B cell (primary cell): ENCODE results near the gene TNFRSF6B. TPM values are rescaled to one million over a fixed set of nuclear protein-coding genes. Genes with fewer than 3 reads are reported as not detected.

ENCODE experiments used
- ATAC-seq: fragments of 200-7000 bp; cut with Tn5 transposase; one replicate; pipeline ENCODE4 v1.10.0; 2021; ENCODE audit warnings: low read depth, mild to moderate bottlenecking, moderate number of reproducible peaks, moderate library complexity
- CTCF ChIA-PET: fragments of 350-600 bp; sonication (Branson Sonifier 250); formaldehyde crosslinking; loops from one replicate; lab custom pipeline; 2021; ENCODE audit warnings: antibody characterized with exemption, inconsistent platforms; lab: Charles Lee
- POLR2A ChIA-PET: fragments of 350-600 bp; sonication (Branson Sonifier 250); formaldehyde crosslinking; loops from one replicate; lab custom pipeline; 2021; ENCODE audit warnings: antibody characterized with exemption; lab: Charles Lee
- DNase-seq: peaks from one replicate; pipeline ENCODE4 v3.0.0; 2013
- H2AFZ ChIP-seq: 2 replicates; pipeline ENCODE4 v1.6.1; 2012; ENCODE audit warnings: mild to moderate bottlenecking, low read depth, low read length; ENCODE audit not compliant: insufficient read depth, poor library complexity, severe bottlenecking
- H3K27ac ChIP-seq, 2 donors: 1 replicate in 1 of 2; 2 replicates in 1 of 2; pipeline ENCODE4 v1.5.1; 2012 to 2013; ENCODE audit warnings: low read length in 2 of 2, mild to moderate bottlenecking in 2 of 2, moderate library complexity in 1 of 2
- H3K27me3 ChIP-seq, 4 experiments: fragments of 200-600 bp in 1 of 4; sonication (generic) in 1 of 4; replicated peaks in 1 of 4; 1 replicate in 2 of 4; 2 replicates in 2 of 4; pipeline versions ENCODE4 v1.6.1 to v1.7.0; 2013 to 2016; ENCODE audit warnings: low read length in 3 of 4, mild to moderate bottlenecking in 2 of 4, mixed read lengths in 1 of 4, moderate library complexity in 1 of 4; ENCODE audit not compliant: insufficient read depth in 4 of 4, control insufficient read depth in 3 of 4; ENCODE audit errors: control extremely low read depth in 1 of 4
- H3K36me3 ChIP-seq, 2 experiments: replicated peaks in 1 of 2; 1 replicate in 1 of 2; 2 replicates in 1 of 2; pipeline versions ENCODE4 v1.6.1 to v1.7.1; 2013; ENCODE audit warnings: low read length in 1 of 2; ENCODE audit not compliant: insufficient read depth in 2 of 2, control insufficient read depth in 1 of 2; ENCODE audit errors: control extremely low read depth in 1 of 2, extremely low read depth in 1 of 2
- H3K4me1 ChIP-seq, 2 donors: fragments of 200-600 bp in 1 of 2; sonication (generic) in 1 of 2; 1 replicate in 1 of 2; 2 replicates in 1 of 2; pipeline versions ENCODE4 v1.5.1 to v1.6.1; 2013 to 2017; ENCODE audit warnings: low read length in 2 of 2; ENCODE audit not compliant: control insufficient read depth in 2 of 2, insufficient read depth in 2 of 2
- H3K4me2 ChIP-seq: replicated peaks from 2 replicates; pipeline ENCODE3; 2012; ENCODE audit warnings: mild to moderate bottlenecking, low read depth, low read length; ENCODE audit not compliant: poor library complexity, severe bottlenecking
- H3K4me3 ChIP-seq, 5 experiments: fragments of 200-600 bp in 1 of 5; sonication (generic) in 1 of 5; 1 replicate in 3 of 5; 2 replicates in 2 of 5; pipeline versions ENCODE4 v1.5.1 to v1.7.0; 2011 to 2016; ENCODE audit warnings: low read length in 4 of 5, mild to moderate bottlenecking in 4 of 5, low read depth in 2 of 5, control low read depth in 1 of 5, moderate library complexity in 1 of 5; ENCODE audit not compliant: insufficient read depth in 1 of 5; ENCODE audit errors: control extremely low read depth in 1 of 5, extremely low read depth in 1 of 5
- H3K79me2 ChIP-seq: fragments of 200-600 bp; sonication (generic); one replicate; pipeline ENCODE4 v1.6.0; 2016; ENCODE audit warnings: low read length; ENCODE audit not compliant: control insufficient read depth, insufficient read depth
- H3K9ac ChIP-seq: fragments of 200-600 bp; sonication (generic); 2 replicates; pipeline ENCODE4 v1.6.1; 2017; ENCODE audit warnings: mild to moderate bottlenecking, low read length, moderate library complexity
- H3K9me3 ChIP-seq, 3 donors: one replicate each; pipeline versions ENCODE4 v1.6.1 to v1.7.1; 2013; ENCODE audit warnings: low read length in 2 of 3; ENCODE audit not compliant: control insufficient read depth in 2 of 3, insufficient read depth in 1 of 3; ENCODE audit errors: control extremely low read depth in 1 of 3
- H4K20me1 ChIP-seq: 2 replicates; pipeline ENCODE4 v1.6.0; 2012; ENCODE audit warnings: mild to moderate bottlenecking, low read length; ENCODE audit not compliant: insufficient read depth, control insufficient read depth, poor library complexity, severe bottlenecking
- H3K27ac Mint-ChIP-seq: one replicate; pipeline ENCODE4 v1.8.0; 2021; ENCODE audit warnings: mixed read lengths
- H3K27me3 Mint-ChIP-seq: one replicate; pipeline ENCODE4 v1.8.0; 2021; ENCODE audit warnings: mixed read lengths
- H3K4me1 Mint-ChIP-seq: one replicate; pipeline ENCODE4 v1.8.0; 2021; ENCODE audit warnings: mixed read lengths
- H3K4me3 Mint-ChIP-seq: one replicate; pipeline ENCODE4 v1.8.0; 2021; ENCODE audit warnings: mixed read lengths
- H3K9me3 Mint-ChIP-seq: one replicate; pipeline ENCODE4 v1.8.0; 2022; ENCODE audit warnings: mixed read lengths; ENCODE audit not compliant: insufficient read depth
- CTCF ChIP-seq: fragments of 200-600 bp; IDR thresholded peaks from one replicate; pipeline ENCODE4 v1.8.0; 2022; ENCODE audit warnings: antibody characterized with exemption, mild to moderate bottlenecking
- EZH2 ChIP-seq: IDR thresholded peaks from 2 replicates; pipeline ENCODE4 v1.6.1; 2012; ENCODE audit warnings: borderline replicate concordance, low read depth, mild to moderate bottlenecking, moderate library complexity, low read length; ENCODE audit not compliant: insufficient read depth, poor library complexity, severe bottlenecking
- WGBS: methylation state at CpG from one replicate; pipeline ENCODE4 v1.1.5; 2013; ENCODE audit warnings: missing lambda C conversion rate; ENCODE audit not compliant: insufficient coverage; 5-methylcytosine and 5-hydroxymethylcytosine counted together
- intact Hi-C: fragments of 100-400 bp; cut with micrococcal nuclease; formaldehyde crosslinking; loops from one replicate; pipeline ENCODE4 v1.10.0; 2022
- polyA plus RNA-seq: library from polyadenylated mRNA; depleted of rRNA; stranded (reverse); fragments of >200 nt; gene quantifications from 2 replicates; pipeline ENCODE4 v1.2.3, GENCODE V29; 2012
- total RNA-seq, 2 donors: library from RNA; stranded (reverse); fragments of 120-200 nt in 1 of 2; gene quantifications; 1 replicate in 1 of 2; 2 replicates in 1 of 2; pipeline versions ENCODE4 v1.2.3 to v1.2.4, GENCODE V29; 2013 to 2022

Gene TNFRSF6B
- total and polyA plus RNA-seq, 2 donors (not counting 1 experiment from before 2014, with no cell fraction given): 6.7 TPM; not detected in 1

DNA sequence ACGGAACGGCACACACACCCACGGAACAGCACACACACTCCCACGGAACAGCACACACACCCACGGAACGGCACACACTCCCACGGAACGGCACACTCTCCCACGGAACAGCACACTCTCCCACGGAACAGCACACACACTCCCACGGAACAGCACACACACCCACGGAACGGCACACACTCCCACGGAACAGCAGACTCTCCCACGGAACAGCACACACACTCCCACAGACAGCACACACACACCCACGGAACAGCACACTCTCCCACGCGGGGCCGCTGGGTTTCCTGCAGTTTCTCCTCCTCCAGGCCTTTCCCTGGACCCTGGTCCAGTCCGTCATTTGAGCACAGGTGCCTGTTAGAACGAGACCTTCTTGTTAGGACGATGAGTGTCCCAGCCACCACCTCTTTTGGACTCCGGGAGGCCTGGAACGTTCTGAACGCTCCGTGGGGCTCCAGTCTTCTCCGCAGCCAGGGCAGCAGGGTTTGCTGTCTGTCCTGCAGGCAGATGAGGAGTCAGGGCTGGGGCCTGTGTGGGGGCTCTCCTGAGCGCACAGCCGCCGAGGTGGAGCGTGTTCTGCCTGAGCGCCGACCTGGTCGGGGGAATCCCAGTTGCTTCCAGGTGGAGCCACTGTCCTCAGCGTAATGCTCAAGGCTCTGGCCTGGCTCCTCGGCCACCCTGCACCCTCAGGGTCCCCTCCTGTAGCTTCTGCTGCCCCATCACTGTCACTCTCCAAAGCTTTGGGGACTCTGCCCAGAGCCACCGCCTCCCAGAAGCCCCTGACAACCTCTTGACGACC is 17.6 kb upstream of the TNFRSF6B start:
- H3K4me1 ChIP-seq: no peaks in the 10 kb centered on the region
- H3K79me2 ChIP-seq: no peaks in the 10 kb centered on the region
- POLR2A ChIA-PET: no interaction called here
- no peak overlapping the region for H3K4me3 ChIP-seq
- no peak overlapping the region for H2AFZ ChIP-seq
- intact Hi-C loops: no loop called here
- no peaks in the 10 kb centered on the region for H4K20me1 ChIP-seq
- Mint-ChIP-seq H3K4me1 (no peaks in the 10 kb centered on the region), H3K9me3 (no peaks in the 10 kb centered on the region), H3K4me3 (no peak overlapping the region), H3K27ac (no peak overlapping the region), H3K27me3 (no peaks in the 10 kb centered on the region)
- TF ChIP-seq CTCF (no peak), EZH2 (no peak)
- no peak overlapping the region for H3K9ac ChIP-seq
- H3K4me2 ChIP-seq: no peak overlapping the region
- WGBS: 94% methylated on average over 37 of the region's 38 CpGs
- DNase-seq (no peak), ATAC-seq (no peak)
- H3K36me3 ChIP-seq: peaks cover 0 to 7% of the 10 kb centered on the region in 2 experiments
- H3K27ac ChIP-seq: no peak overlapping the region
- H3K27me3 ChIP-seq: no peaks in the 10 kb centered on the region
- no peaks in the 10 kb centered on the region for H3K9me3 ChIP-seq
- CTCF ChIA-PET: no interaction called here

- ATAC-seq (no peak), DNase-seq (no peak)
- ChIA-PET POLR2A (no interaction called here), CTCF (interaction anchor here (0.7 kb wide), 1 partner anchor 463 kb away, joined by 3 read pairs; no protein-coding TSS in a partner anchor)
- intact Hi-C loops: no loop called here
- H3K27me3 Mint-ChIP-seq: no peaks in the 10 kb centered on the region
- H3K36me3 ChIP-seq: peaks cover 0 to 6% of the 10 kb centered on the region in 2 experiments
- no peak overlapping the region for H3K27ac ChIP-seq
- no peak overlapping the region for H3K4me3 ChIP-seq
- no peaks in the 10 kb centered on the region for H3K4me1 ChIP-seq
- no peaks in the 10 kb centered on the region for H3K79me2 ChIP-seq
- no peaks in the 10 kb centered on the region for H4K20me1 ChIP-seq
- no peaks in the 10 kb centered on the region for H3K9me3 ChIP-seq
- H3K4me1 Mint-ChIP-seq: no peaks in the 10 kb centered on the region
- TF ChIP-seq EZH2: no peak
- TF ChIP-seq CTCF: no peak
- no peak overlapping the region for H3K27ac Mint-ChIP-seq
- no peak overlapping the region for H2AFZ ChIP-seq
- 95% methylated on average over 19 of the region's 19 CpGs for WGBS
- H3K27me3 ChIP-seq: no peaks in the 10 kb centered on the region
- no peak overlapping the region for H3K9ac ChIP-seq
- H3K9me3 Mint-ChIP-seq: no peaks in the 10 kb centered on the region
- H3K4me3 Mint-ChIP-seq: no peak overlapping the region
- no peak overlapping the region for H3K4me2 ChIP-seq
Observed at GRCh38 chr20:63679799-63680305, 16.6 kb upstream of the TNFRSF6B start.
